Sigmoid colon (tissue), 4 donors: Measurements from ENCODE around the gene ALPG.

Source experiments
- CTCF ChIP-seq, 4 experiments: fragments of 450-650 bp in 3 of 4; fragments of 200-600 bp in 1 of 4; IDR thresholded peaks; one replicate each; pipeline ENCODE4 v1.5.1; 2016 to 2019; ENCODE audit warnings: antibody characterized with exemption in 4 of 4, mild to moderate bottlenecking in 3 of 4, moderate library complexity in 2 of 4
- POLR2A ChIP-seq, 2 donors: fragments of 450-650 bp; IDR thresholded peaks; one replicate each; pipeline ENCODE4 v1.6.1; 2016; ENCODE audit warnings: antibody characterized with exemption in 2 of 2, mild to moderate bottlenecking in 2 of 2, moderate library complexity in 2 of 2
- POLR2AphosphoS5 ChIP-seq, 4 donors: sonication (generic); formaldehyde crosslinking; IDR thresholded peaks; one replicate each; pipeline ENCODE4 v1.6.1; 2017; ENCODE audit warnings: antibody characterized with exemption in 4 of 4

- no peak for TF ChIP-seq POLR2A (IDR thresholded peaks at IDR 0.05)
- TF ChIP-seq CTCF (IDR thresholded peaks at IDR 0.05) = no peak
- no peak for TF ChIP-seq POLR2AphosphoS5 (IDR thresholded peaks at IDR 0.05)
Observed at GRCh38 chr2:232431705-232432590, 25.3 kb downstream of the ALPG start.
